OCI-LY7 (cell line): ENCODE data around the gene GGT5.

Experiments used
- EZH2phosphoT487 ChIP-seq: fragments of 200-600 bp; sonication (generic); IDR thresholded peaks from 2 replicates; pipeline ENCODE4 v1.6.1; 2018; ENCODE audit warnings: low read depth, borderline replicate concordance, mild to moderate bottlenecking, mixed run types, antibody characterized with exemption, low read length, moderate library complexity, mixed read lengths
- TF ChIP-seq, protein P1 (sequence below): fragments of 200-600 bp; sonication (generic); conservative IDR thresholded peaks from 2 replicates; pipeline ENCODE4 v1.5.1; 2014; ENCODE audit warnings: mild to moderate bottlenecking, antibody characterized with exemption, low read length, moderate library complexity, mixed read lengths

DNA sequence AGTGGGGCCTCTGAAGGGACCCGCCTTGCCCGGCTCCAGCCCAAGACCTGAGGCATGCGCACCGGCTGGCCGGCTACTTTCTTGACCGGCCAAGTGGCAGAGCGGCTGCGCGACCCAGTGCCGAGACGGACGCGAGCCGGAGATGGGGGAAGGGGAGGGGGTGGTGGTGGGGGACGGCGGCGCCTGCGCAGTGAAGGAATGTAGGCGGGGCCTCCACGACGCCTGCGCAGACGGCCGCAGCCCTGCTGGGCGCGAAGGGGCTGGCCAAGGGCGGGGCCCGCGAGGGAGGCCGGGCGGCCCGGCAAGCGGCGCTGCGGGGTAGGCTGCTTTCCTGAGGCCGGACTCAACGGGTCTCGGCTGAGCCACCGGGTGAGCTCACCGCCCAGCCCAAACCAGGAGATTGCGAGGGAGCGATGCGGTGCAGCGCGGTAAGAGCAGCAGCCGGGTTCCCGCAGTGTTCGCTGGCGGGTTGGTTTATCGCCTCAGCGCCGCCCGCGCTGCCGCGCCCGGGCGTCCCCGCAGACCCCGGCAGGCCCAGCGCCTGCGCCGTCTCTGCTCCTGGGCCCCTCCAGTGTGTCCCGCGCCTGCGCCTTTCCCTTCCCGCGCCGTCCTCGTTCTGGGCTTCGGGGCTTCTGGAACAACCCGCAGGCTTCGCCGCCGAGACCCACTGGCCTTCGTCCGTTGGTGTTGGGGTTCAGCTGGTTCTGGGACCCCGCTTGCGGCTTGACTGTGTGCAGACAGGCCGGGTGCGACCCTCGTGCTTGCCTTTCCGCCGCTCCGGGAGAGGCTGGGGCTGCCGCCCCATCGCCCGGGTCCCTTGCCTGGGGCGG is 25.9 kb upstream of the GGT5 start, which contains the start of gene SPECC1L:
- TF ChIP-seq, protein P1, sequence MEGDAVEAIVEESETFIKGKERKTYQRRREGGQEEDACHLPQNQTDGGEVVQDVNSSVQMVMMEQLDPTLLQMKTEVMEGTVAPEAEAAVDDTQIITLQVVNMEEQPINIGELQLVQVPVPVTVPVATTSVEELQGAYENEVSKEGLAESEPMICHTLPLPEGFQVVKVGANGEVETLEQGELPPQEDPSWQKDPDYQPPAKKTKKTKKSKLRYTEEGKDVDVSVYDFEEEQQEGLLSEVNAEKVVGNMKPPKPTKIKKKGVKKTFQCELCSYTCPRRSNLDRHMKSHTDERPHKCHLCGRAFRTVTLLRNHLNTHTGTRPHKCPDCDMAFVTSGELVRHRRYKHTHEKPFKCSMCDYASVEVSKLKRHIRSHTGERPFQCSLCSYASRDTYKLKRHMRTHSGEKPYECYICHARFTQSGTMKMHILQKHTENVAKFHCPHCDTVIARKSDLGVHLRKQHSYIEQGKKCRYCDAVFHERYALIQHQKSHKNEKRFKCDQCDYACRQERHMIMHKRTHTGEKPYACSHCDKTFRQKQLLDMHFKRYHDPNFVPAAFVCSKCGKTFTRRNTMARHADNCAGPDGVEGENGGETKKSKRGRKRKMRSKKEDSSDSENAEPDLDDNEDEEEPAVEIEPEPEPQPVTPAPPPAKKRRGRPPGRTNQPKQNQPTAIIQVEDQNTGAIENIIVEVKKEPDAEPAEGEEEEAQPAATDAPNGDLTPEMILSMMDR, result no peak
- no peak for TF ChIP-seq EZH2phosphoT487
